ENCODE measurements around the gene GRIK4.

GRIK4 gene

DNA sequence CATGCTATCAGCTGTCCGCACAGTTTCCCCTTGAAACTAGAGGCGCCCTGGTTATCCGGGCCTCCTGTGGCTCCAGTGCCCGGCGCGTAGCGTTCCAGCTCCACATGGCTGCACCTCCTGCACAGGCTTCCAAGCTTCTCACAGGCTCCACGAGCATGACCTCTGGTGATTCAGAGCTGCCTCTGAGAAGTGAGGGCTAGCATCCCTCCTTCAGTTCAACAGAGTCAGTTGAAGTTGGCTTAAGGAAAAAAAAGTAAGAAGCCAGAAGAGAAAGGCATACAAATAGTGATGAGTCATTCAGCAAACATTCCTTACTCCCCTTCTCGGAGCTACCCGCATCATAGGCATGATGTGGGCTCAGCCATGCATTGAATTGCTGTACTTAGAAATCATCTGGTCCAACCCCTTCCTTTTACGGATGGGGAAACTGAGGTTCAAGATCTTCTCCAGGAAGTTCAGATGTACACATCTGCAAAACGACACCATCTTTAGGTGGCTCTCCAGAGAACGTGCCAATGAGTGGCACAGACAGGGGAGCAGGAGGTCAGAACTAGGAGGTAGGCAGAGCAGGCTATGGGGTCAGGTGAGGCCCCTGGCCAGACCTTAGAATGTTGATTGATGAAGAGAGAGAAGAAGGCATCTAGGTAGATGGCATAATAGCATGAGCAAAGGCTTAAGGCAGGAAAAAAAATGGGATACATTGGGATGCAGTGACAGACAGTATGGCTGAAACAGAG is 296.0 kb downstream of the GRIK4 start:
- DNase-seq (ENCODE audit: low read depth in 2 of 2) = no peak

DNA sequence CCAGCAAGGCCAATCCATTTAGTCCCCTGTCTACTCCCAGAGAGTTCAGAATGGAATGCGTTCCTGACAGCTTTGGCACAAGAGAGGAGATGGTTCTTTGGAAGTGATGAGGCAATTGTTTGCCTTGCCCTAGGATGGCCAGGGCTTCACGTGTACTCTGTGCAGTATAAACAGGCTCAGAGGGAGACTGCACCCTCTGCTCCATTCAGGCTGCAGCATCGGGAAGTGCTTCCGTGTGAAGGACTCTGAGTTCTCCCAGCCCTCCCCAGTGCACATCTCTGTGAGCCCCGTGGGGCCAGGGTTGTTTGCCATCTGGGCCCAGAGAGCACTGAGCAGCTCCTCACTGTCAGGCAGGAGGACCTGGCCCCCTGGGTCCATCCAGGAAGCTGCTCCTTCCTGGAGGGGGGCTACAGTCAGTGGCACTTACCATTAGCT is 297.1 kb downstream of the GRIK4 start:
- DNase-seq (ENCODE audit: low read depth in 2 of 2) = no peak

DNA sequence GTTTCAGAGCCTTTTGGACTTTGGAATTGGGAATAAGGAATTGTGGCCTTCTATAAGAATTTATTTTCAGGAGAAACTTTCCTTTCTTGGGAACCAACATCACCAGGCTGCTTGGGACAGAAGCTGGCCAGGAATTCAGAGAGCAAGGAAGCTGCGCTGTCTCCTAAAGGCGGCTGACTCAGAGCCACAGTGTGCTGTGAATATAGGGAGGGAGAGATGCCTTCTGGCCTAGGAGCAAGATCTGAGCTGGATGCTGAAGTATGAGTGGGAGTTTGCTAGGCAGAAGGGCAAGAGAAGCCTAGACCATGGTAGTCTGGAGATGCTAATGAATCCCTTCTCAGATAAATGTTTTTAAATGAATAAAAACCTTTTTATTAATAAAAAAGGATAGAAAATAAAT is 298.7 kb downstream of the GRIK4 start:
- no peak for DNase-seq (ENCODE audit: low read depth in 2 of 2)

DNA sequence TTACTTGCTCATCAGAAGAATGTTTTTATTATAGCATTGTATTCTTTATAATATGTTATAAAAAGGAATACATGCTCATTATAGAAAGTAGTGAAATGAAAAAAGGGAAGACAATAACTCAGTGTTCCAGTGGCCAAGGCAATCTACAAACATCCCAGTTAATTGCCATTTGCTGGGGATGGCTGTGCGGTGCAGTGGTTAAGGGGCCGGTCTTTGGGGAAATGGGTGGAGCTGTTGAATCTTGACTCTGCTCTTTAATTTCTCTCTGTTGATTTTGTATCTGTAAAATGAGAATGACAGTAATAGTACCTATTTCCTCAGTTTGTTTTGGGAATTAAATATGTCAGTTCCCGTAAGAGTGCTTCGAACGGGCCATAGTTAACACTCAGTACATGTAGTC is 299.7 kb downstream of the GRIK4 start:
- DNase-seq (ENCODE audit: low read depth in 2 of 2) = no peak

DNA sequence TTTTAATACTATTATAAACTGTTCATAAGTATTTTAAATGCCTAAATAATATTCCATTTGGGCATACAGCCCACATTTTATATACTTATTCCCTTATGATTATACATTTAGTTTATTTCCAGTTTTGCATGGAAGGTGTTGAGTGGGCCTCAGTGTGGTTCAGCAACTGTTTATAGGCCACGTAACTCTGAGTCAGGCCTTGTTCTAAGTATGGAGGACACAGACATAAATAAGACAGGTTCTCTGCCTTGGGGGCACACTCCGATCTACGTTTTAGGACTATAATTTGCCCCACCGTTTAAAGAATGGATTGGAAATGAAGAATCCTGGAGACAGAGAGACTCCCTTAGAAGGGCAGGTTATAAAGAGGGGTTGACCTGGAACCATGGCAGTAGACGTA is 300.2 kb downstream of the GRIK4 start:
- DNase-seq (ENCODE audit: low read depth in 2 of 2) = no peak

DNA sequence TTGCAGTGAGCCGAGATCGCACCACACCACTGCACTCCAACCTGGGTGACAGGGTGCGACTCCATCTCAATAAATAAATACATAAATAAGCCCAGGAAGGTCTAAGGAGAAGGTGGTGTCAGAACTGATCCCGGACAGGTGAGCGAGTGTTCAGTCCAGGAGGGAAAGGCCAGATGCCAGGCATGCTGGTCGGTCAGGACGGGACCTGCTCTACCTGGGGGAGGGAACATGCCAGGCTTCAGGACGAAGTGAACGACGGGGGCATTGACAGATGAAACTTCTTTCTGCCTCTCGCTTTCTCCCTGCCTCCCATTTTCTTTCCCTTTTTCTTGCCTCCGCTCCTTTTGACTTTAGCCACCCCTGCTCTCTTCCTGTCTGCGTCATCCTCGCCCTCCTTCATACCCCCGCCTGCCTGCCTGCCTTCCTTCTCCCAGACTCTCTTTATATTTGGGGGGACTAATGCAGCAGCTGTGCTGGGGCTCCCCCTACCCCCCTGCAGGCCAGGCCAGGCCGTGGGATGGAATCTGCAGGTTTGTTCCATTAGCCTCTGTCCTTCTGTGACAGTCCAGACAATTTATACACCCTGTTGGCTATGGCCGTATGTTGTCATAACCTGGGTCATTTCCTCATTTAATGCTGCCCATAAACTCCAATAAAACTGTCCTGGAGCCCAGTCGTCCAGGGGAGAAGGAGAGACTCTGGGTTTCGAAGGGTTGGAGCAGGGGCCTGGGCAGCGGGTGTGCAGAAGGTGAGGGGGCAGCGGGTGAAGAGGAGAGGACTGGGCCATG is 303.2 kb downstream of the GRIK4 start:
- DNase-seq (ENCODE audit: low read depth in 2 of 2) = no peak

DNA sequence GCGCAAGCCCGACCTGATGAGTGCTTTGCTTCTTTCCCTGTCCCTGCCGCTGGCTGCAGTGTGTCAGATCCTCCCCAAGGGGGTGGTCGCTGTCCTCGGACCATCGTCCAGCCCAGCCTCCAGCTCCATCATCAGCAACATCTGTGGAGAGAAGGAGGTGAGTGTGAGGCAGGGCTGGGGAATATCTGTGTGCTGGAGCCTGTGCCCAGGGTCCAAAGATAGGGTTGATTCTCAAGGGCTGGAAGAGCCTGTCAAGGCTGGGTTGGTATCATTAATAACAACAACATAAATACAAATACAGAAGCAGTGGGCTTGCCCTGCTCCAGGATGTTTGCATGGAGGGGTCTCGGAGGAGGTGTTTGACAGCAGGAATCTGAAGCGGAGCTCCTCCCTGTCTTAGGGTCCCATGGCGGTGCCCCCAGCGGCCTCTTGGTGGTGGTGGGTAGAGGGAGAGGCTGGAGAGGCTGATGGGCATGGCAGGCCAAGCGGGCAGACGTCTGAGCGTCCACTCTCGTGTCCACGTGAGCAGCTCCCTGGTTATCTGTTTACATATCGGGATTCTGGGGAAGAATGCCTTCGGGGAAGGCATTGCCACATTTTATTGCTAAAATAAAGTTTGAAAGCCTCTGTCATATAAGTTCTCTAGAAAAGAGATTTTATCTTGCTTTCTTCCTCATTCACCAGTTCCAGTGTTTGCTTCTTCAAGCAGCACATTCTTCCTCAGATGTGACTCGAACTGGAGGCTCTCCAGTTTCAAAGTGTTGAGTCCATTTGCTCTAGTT is 304.0 kb downstream of the GRIK4 start:
- DNase-seq (ENCODE audit: low read depth in 2 of 2) = no peak

DNA sequence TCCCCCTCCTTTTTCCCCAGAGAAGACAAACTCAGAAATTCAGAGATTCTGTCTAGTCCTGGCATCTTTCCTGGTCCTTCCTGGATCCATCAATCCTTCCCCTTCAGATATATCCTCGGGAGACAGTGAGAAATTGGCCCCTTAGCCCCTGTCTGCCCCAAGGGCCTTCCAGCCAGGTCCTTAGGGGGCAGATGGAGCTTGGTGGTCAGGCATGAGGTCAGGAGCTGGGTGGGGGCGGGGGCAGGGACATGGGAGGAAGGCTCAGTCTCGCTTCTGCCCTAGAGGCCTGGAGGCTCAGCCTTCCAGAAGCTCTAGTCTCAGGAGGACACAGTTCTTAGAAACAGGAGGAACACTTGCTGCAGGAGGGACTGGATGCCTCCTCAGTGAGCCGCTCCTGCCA is 304.6 kb downstream of the GRIK4 start:
- DNase-seq (ENCODE audit: low read depth in 2 of 2) = no peak

DNA sequence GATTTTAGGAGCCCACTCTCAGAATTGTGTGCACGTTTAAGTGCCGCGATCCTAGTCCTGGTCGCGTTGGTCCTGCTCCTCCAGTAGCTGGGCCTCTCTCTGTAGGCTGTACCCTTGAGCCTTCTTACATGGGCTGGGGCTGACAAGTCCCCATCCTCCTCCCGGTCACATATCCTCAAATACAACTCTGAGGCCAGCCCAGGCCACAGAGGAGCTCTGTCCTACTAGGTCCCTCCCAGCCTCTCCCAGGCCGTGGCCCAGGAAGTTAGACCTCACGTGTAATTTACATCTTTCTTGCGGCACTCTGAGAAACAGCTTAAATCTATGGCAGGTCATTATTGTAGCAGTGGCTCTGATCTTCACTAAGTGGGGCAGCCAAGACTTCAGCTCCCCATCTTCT is 305.2 kb downstream of the GRIK4 start:
- no peak for DNase-seq (ENCODE audit: low read depth in 2 of 2)

DNA sequence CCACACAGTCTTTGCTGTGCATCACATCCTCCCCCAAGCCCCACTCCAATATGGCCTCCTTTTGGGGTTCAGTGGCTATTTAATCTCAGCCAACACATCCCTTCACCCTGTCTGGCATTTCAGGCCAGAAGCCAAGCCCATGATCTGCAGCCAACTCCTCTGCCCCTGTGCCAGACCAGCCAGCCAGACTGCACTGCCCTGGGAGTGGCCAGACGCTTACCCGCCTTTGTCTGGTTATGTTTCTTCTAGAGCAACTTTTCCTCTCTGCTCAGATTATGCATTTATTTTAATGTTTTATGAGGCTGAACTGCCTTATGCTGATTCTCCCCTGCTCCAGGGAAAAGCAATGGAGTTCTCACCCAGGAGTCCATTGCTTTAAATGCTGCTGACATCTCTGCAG is 305.6 kb downstream of the GRIK4 start:
- DNase-seq (ENCODE audit: low read depth in 2 of 2) = no peak

DNA sequence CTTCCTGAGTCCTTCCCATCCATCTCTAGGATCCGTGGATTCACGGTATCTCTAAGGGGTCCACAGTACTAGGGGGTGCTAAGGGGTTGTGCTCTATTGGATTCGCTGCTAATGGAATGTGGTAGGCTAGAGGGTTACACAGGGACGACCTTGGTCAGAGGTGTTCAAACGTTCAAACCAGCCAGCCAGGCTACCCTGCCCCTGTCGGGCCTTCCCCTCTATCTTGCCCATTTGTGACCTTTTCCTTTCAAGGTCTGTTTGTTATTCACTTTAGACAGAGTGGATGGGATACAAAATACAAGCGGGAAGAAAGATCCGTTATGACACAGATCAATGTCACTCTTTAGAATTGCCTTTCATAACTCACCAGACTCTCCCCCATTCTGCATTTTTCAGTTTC is 306.5 kb downstream of the GRIK4 start:
- no peak for DNase-seq (ENCODE audit: low read depth in 2 of 2)

DNA sequence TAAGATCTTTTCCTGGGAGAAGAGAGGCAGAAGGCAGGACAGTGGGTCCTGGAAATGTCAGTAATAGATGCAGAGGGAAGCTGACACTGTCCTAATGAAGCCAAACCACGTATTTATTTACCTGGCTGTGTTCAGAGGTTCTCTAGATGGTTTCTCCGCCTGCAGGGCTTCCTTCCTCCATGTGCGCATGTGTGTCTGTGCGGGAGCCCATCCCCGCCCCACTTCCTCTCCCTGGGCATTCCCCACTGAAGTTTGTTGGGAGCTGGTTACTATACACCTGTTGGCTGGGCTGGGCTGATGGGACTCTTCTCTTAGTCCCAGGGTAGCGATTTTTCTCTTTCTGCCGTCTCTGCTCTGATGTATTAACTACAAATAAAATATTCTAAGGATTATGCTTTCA is 307.5 kb downstream of the GRIK4 start:
- no peak for DNase-seq (ENCODE audit: low read depth in 2 of 2)

DNA sequence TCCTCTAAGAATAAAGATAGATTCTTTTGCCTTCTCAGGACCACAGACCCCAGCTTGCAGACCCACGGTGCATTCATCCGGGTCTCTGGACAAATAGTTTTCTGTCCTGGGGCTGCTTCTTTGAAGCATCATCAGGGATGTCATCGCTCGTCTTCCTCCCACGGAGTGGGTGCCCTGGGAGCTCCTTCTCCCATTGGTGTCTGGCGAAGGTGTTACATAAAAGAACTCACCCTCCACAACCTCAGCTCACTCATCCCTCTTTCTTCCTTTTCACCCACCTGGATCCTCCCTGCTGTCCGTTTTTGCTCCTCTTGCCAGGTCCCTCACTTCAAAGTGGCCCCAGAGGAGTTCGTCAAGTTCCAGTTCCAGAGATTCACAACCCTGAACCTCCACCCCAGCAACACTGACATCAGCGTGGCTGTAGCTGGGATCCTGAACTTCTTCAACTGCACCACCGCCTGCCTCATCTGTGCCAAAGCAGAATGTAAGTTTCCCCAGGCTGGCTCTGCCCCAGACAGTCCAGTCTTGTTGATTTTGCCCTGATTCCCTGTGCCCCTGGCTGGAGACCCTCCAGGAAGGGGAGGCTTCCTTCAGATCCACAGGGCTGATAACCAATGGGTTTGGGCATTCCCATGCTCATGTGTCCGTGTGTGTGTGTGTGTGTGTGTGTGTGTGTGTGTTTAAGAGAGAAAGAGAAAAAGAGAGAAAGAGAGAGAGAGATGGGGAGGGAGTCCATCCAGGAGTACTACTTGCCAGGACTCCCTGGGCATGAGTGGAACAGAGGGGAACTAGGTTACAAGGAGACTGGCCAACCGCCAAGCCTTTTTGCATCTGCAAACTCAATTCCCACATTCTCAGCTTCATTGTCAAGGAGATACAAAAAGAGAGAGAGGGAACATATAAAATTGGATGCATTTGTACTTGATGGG is 308.2 kb downstream of the GRIK4 start:
- DNase-seq (ENCODE audit: low read depth in 2 of 2) = no peak

DNA sequence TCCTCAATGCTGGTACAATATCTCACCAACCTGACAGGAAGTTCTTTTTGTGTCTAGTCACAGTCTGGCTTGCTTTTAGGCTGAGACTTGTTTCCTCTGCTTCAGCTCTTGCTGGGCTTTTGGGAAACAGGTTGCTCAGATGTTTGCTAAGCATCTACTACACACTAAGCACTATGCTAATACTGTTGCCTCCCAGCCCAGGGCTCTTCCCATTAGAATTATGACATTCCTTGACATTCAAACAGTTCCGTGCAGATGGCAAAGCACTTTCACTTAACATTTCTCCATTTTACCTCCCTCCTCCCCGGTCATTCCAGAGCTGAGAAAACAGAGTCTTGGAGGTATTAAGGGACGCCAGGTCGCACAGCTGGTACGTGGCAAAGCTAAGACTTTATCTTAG is 311.6 kb downstream of the GRIK4 start:
- no peak for DNase-seq (ENCODE audit: low read depth in 2 of 2)

DNA sequence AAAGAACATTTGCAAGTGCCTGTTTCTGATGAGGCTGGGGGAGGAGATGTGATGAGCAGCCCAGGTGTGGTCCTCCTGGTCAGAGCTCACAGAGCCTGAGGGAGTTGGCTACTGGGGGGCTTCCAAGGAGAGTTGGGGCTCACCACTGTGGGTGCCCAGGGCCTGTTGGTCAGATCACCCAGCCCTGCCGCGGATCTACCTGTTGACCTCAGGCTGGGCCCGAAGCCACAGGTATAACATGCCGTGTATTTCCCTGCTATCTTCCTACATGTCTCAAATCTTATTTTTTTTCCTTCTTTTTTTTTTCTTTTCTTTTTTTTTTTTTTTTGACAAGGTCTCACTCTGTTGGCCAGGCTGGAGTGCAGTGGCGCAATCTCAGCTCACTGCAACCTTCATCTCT is 312.7 kb downstream of the GRIK4 start:
- no peak for DNase-seq (ENCODE audit: low read depth in 2 of 2)

DNA sequence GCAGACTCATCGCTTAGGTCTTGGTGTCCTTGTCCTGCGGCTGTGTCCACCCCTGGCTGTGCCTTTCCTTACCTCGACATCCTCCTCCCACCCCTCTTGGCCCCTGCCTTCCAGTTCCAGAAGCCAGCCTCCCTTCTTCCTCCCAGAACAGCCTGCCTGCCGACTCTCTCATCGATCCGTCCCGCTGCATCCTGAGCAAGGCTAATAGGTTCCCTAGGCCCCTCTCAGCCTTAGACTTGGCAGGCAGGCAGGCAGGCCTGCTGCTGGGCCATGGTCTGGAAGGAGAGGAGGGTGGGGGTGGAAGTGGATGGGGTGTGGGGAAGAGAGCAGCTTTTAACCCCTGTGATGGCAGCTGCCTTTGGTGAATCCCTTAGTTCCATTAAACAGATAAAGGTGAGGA is 315.6 kb downstream of the GRIK4 start:
- DNase-seq (ENCODE audit: low read depth in 2 of 2) = no peak

DNA sequence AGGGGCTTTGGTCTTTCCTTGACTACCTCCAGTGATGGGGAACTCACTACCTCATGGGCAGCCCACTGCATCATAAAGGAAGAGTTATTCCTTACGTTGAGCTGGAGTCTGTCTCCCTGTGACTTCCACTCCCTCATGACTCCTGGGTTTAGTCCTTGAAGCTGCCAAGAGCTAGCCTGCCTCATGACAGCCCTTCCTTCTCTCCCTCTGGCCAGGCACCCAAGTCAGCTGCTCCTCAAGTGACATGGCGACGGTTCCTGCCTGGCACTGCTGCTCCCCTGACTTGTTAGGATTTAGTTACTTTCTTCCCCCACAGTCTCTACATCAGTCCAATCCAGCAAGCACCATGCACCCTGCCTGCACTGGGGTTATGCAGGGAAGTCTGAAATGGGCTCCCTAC is 316.3 kb downstream of the GRIK4 start:
- DNase-seq (ENCODE audit: low read depth in 2 of 2) = no peak

DNA sequence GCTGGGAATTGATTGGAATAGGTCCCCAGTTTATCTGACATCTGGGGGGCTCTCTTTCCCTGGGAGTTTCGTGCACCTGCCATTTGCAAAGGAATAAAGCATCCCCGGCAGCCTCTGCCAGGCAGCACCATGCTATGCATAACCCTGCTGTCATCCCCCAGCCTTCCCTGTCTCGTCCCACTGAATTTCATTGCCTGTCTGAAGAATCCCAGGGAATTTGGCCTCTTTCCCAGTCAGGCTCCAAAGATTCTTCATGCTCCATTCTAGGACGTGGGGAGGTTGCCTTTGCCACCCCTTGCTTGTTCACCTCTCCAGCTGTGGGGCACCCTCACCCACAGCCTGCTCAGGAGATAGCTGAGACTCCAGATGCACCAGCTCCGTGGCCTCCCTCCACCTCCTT is 317.3 kb downstream of the GRIK4 start:
- DNase-seq (ENCODE audit: low read depth in 2 of 2) = no peak

DNA sequence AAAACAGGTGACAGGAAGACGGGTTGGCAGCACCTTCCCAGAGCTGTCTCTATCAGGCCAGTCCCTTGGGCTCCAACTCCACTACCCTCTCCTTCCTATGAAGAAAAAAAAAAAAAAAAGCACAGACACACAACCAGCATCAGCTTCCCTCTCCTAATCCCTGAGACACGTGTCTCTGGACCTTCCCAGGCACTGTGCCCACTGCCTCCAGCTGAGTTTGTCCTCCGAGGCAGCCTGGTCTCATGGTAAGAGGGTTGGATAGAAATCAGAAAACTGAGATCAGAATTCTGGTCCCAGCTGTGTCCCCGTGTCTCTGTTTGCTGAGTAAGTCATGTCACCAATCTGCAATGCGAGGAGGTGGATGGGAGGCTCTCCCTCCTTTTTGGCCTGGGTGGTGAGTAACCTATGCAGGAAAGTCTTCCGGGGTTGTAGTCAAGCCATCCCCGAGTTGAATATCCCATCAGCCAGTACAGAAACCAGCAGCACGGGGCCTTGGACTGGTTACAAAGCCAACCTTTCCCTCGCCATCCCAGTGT is 318.6 kb downstream of the GRIK4 start:
- no peak for DNase-seq (ENCODE audit: low read depth in 2 of 2)

DNA sequence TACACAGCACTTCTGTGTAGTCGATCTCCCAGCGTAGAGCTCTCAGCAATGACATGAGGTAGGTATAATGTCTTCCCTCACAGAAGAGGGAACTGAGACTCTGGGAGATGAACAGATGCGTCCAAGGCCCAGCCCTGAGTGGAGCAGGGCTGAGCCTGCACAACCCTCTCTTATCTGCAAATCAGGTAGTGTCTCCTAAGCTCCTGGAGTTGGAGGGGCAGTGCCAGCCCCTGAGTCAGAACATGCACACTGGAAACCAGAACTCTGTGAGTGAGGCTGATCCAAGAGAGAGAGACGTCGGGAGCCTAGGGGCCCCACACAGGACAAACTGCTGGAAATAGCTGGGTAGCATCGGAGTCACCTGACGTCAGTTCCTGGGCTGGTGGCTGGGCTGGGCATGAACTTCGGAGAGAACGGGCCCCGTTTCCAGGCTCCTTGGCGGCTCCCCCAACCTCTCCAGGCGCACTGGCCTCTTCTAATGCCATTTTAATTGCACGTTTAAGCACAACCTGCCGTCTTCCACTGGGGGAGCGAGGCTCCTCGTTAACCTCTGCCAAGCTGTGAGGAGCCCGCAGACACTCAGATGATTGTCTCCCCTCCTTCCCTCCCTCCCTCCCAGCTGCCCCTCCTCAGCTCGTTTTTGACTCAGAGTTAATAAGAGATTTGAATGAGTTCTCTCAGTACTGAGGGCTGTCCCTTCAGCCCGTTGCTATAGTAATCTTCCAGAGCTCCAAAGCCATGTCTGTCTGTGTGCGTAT is 321.1 kb downstream of the GRIK4 start:
- no peak for DNase-seq (ENCODE audit: low read depth in 2 of 2)

All from stimulated activated CD4-positive, alpha-beta T cell treated with anti-CD3 and anti-CD28 coated beads, Interleukin-1b, Interleukin-23, amount 100 ng/mL, for 1 hour (primary cell).